ENCODE measurements around the gene CACHD1.
A peak's percentile ranks its signal among the peaks of the same experiment; 100 is the strongest.

The CACHD1 gene

DNA sequence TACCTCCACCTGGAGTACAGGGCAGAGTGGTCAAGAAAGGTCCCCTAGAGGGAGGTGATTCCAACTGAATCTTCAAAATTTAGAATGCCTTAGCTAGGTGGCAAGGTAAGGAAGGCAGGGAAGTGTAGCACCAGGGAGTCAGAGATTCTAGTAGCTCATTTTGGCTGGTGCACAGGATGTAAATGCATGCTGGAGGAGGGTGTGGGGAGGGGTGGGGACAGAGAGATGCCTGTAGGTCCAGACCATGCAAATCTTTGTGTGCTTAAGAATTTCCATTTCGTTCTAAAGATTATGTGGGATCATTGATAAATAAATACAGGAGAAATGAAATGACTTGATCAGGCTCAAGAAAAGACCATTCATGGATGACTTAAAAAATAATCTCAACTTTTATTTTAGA is 11.0 kb upstream of the CACHD1 start:
- no peaks in the 10 kb centered on the region for H3K27me3 ChIP-seq (ENCODE audit: low read depth)
- in situ Hi-C loops (cut with MboI; ENCODE audit: low sequenced_read_pairs): no loop called here
- H3K9me3 ChIP-seq: no peaks in the 10 kb centered on the region
- no peak overlapping the region for H3K4me3 ChIP-seq
- no peaks in the 10 kb centered on the region for H3K36me3 ChIP-seq (replicated peaks)
- H3K4me1 ChIP-seq: no peaks in the 10 kb centered on the region
- no peak for DNase-seq (ENCODE audit: low spot score in 2 of 2)

DNA sequence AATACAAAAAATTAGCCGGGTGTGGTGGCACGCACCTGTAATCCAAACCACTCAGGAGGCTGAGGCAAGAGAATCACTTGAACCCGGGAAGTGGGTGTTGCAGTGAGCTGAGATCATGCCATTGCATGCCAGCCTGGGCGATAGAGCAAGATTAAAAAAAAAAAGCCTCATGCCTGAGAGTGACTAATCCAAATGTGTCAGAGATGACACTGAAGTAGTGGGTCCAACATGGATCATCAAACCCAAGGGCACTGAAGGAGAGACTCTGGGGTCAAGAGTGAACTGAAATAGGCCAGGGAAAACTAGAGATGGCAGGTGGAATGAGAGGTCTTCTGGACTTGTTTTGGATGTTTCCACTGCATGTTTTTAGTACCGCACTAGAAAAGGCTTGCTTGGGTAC is 10.2 kb upstream of the CACHD1 start:
- no peaks in the 10 kb centered on the region for H3K4me1 ChIP-seq
- H3K27me3 ChIP-seq (ENCODE audit: low read depth): no peaks in the 10 kb centered on the region
- no peaks in the 10 kb centered on the region for H3K36me3 ChIP-seq (replicated peaks)
- no peak for DNase-seq (ENCODE audit: low spot score in 2 of 2)
- no peaks in the 10 kb centered on the region for H3K9me3 ChIP-seq
- no peak overlapping the region for H3K4me3 ChIP-seq
- in situ Hi-C loops (cut with MboI; ENCODE audit: low sequenced_read_pairs): no loop called here

DNA sequence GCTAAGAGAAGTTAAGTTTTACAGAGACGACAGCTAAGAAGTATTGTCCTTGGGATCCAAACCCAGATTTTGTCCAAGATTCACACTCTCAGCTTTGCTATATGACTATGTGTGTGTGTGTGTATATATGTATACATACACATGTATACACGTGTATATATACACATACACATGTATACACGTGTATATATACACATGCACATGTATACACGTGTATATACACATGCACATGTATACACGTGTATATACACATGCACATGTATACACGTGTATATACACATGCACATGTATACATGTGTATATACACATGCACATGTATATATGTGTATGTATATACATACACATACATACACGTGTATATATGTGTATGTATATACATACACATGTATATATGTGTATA is 3.9 kb upstream of the CACHD1 start:
- in situ Hi-C loops (cut with MboI; ENCODE audit: low sequenced_read_pairs): no loop called here

DNA sequence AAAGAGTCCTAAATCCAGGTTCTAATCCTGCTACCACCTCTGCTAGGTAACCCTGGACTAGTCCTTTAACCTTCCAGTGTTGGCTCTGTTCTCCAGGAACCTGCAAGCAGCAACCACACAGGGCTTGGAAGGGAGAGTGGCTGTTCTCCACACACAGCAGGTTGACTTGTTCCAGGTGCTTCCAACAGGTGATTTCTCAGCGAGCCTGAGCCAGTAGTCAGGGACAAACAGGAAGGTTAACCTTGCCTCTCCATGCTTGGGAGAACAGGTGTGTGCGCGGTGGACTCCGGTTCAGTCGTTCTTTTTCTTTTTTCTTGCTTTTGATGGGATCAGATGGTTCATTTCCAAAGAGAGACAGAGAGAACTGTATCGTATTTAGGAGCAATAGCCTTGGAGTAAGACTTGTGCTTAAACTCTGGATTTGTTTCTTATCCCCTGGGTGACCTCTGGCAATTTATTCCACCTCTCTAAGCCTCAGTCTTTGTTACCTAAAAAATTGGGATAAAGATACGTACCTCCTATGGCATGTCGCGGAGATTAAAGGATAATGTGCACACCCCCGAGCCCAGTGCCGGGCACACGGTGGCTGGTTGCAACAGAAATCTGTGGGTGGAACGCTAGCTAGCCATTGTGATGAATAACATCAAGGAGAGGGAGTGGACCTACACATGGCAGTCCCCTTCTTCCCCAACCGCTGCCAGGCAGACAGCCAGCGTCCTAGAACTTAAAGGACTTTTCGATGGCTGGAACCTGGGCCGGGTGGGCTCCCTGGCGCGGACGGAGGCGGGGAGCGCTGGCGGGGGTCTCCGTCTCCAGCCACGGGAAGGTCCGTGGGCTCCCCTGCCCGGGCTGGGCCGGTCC is 583 bp upstream of the CACHD1 start:
- no peaks in the 10 kb centered on the region for H3K9me3 ChIP-seq
- H3K4me3 ChIP-seq: peak overlapping the region; percentile 53
- no peaks in the 10 kb centered on the region for H3K36me3 ChIP-seq (replicated peaks)
- in situ Hi-C loops (cut with MboI; ENCODE audit: low sequenced_read_pairs): no loop called here
- peaks cover 18% of the 10 kb centered on the region for H3K4me1 ChIP-seq
- H3K27me3 ChIP-seq (ENCODE audit: low read depth): no peaks in the 10 kb centered on the region
- no peak for DNase-seq (ENCODE audit: low spot score in 2 of 2)

More for the DNA sequence above, 3.9 kb upstream of the CACHD1 start:
- Histone ChIP-seq H3K27me3 (ENCODE audit: low read depth) (no peaks in the 10 kb centered on the region), H3K4me3 (no peak overlapping the region), H3K36me3 (replicated peaks) (no peaks in the 10 kb centered on the region), H3K9me3 (no peaks in the 10 kb centered on the region), H3K4me1 (peaks cover 4% of the 10 kb centered on the region; the same call in 1 of the 2 replicates)
- DNase-seq (ENCODE audit: low spot score in 2 of 2): no peak

GRCh38 chr1:64470665-64471217 is 812 bp downstream of the CACHD1 start:
- in situ Hi-C loops (cut with MboI; ENCODE audit: low sequenced_read_pairs): no loop called here
- peak; percentile 41 to 56 for DNase-seq (ENCODE audit: low spot score in 2 of 2)
- H3K4me3 ChIP-seq: peak overlapping the region; percentile 53
- no peaks in the 10 kb centered on the region for H3K9me3 ChIP-seq
- no peaks in the 10 kb centered on the region for H3K27me3 ChIP-seq (ENCODE audit: low read depth)
- H3K4me1 ChIP-seq: peaks cover 21% of the 10 kb centered on the region
- no peaks in the 10 kb centered on the region for H3K36me3 ChIP-seq (replicated peaks)

DNA sequence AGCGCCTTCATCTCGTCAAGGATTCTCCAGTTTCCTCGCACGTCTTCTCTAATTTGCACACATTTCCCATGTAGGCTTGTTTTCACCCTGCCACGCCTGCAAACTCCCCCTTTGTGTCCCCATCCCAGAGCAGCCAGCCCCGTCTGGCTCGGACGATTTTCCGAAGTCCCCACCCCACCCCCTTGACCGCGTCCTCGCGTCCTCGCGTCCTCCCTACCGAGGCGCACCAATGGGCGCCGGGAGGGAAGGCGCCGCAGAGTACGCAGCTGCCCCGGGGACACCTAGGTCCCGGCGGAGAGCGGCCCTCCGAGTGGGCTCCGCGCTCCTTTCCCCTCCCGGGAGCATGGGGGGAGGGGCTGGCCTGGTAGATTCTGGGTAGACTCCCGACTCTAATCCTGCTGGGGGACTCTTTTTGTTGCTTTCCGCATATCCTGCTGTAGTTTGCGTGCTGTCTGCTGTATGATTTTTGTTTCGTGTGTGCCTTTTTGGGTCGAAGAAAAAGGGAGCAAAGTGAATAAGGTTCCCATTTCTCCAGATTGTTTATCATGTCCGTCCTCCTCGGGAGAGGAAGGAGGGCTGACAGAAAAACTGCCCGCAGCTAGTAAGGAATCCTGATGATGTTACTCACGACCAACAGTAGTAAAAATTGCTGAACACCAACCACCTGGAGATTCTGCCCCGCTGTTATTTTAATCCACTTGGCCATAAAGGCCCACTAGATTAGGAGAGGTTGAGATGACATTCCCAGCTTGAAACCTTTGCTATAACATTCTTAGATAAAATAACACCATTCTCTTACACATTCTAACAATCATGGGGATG is 1.5 kb downstream of the CACHD1 start:
- H3K36me3 ChIP-seq (replicated peaks): no peaks in the 10 kb centered on the region
- H3K27me3 ChIP-seq (ENCODE audit: low read depth): no peaks in the 10 kb centered on the region
- in situ Hi-C loops (cut with MboI; ENCODE audit: low sequenced_read_pairs): no loop called here
- no peaks in the 10 kb centered on the region for H3K9me3 ChIP-seq
- DNase-seq (ENCODE audit: low spot score in 2 of 2): peak; percentile 39 to 82
- H3K4me1 ChIP-seq: peaks cover 21% of the 10 kb centered on the region
- H3K4me3 ChIP-seq: peak overlapping the region; percentile 53

- peaks cover 21% of the 10 kb centered on the region for H3K4me1 ChIP-seq
- peak overlapping the region; percentile 53 for H3K4me3 ChIP-seq
- in situ Hi-C loops (cut with MboI; ENCODE audit: low sequenced_read_pairs): no loop called here
- no peaks in the 10 kb centered on the region for H3K27me3 ChIP-seq (ENCODE audit: low read depth)
- no peaks in the 10 kb centered on the region for H3K9me3 ChIP-seq
- H3K36me3 ChIP-seq (replicated peaks): no peaks in the 10 kb centered on the region
- DNase-seq (ENCODE audit: low spot score in 2 of 2): no peak
Observed at GRCh38 chr1:64472040-64472376, 2.1 kb downstream of the CACHD1 start.

GRCh38 chr1:64472805-64473204 is 2.9 kb downstream of the CACHD1 start:
- peaks cover 21% of the 10 kb centered on the region for H3K4me1 ChIP-seq
- no peaks in the 10 kb centered on the region for H3K27me3 ChIP-seq (ENCODE audit: low read depth)
- no peaks in the 10 kb centered on the region for H3K36me3 ChIP-seq (replicated peaks)
- peak overlapping the region; percentile 53 for H3K4me3 ChIP-seq
- in situ Hi-C loops (cut with MboI; ENCODE audit: low sequenced_read_pairs): no loop called here
- DNase-seq (ENCODE audit: low spot score in 2 of 2): peak; percentile 70 to 87
- no peaks in the 10 kb centered on the region for H3K9me3 ChIP-seq

- H3K4me1 ChIP-seq: peaks cover 21% of the 10 kb centered on the region
- no peaks in the 10 kb centered on the region for H3K9me3 ChIP-seq
- peak overlapping the region; percentile 53 for H3K4me3 ChIP-seq
- H3K36me3 ChIP-seq (replicated peaks): no peaks in the 10 kb centered on the region
- DNase-seq (ENCODE audit: low spot score in 2 of 2): peak; percentile 13 to 63
- no peaks in the 10 kb centered on the region for H3K27me3 ChIP-seq (ENCODE audit: low read depth)
- in situ Hi-C loops (cut with MboI; ENCODE audit: low sequenced_read_pairs): no loop called here
Observed at GRCh38 chr1:64473367-64473766, 3.4 kb downstream of the CACHD1 start.

DNA sequence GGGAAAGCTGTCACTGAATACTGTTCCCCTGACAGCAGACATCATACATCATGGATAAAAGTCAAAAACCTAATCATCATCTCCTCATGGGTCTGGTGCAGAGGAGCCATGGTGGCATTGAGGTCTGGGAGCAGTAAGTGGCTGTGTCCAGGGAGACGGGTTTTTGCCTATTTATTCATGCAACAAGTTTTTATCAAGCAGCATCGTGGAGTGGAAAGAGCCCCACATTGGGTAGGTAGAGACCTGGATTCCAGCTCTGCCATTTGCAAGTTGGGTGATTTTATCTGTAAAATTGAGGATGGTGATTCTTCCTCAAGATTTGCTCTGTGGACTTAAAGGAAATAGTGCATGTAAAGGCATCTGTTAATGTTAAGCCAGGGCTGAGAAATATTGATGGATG is 4.2 kb downstream of the CACHD1 start:
- no peaks in the 10 kb centered on the region for H3K9me3 ChIP-seq
- in situ Hi-C loops (cut with MboI; ENCODE audit: low sequenced_read_pairs): no loop called here
- H3K4me3 ChIP-seq: no peak overlapping the region
- H3K36me3 ChIP-seq (replicated peaks): no peaks in the 10 kb centered on the region
- no peak for DNase-seq (ENCODE audit: low spot score in 2 of 2)
- no peaks in the 10 kb centered on the region for H3K27me3 ChIP-seq (ENCODE audit: low read depth)
- peaks cover 21% of the 10 kb centered on the region for H3K4me1 ChIP-seq

DNA sequence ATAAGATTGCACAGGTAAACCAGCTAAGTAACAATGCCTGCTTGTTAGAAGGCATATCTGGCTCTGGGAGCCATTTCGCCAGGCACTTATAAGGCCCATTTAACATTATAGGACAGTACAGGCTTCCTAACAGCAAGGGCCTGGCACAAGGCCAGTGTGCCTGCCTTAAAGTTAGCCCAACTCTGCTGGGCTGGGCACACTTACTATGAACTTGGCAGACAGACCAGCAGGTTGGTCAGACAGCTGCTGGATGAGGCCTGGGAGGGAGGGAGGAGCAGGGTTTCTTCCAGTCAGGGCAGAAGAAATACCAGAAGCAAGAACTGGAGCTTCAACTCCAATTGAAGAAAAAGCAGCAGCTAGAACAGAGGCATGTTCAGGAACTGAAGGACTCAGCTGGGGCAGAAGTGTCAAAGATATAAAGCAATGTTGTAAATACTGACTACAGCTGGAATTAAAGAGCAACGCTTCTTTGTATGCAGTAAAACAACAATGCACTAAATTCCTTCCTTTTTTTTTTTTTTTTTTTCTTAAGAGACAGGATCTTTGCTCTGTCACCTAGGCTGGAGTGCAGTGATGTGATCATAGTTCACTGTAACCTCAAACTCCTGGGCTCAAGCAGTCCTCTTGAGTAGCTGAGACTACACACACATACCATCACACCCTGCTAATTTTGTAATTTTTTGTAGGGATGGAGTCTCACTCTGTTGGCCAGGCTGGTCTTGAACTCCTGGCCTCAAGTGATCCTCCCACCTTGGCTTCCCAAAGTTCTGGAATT is 4.9 kb downstream of the CACHD1 start:
- DNase-seq (ENCODE audit: low spot score in 2 of 2): peak in 1 of 2 experiments; percentile 12
- Histone ChIP-seq H3K27me3 (ENCODE audit: low read depth) (no peaks in the 10 kb centered on the region), H3K4me3 (no peak overlapping the region), H3K9me3 (no peaks in the 10 kb centered on the region), H3K4me1 (peaks cover 17% of the 10 kb centered on the region), H3K36me3 (replicated peaks) (no peaks in the 10 kb centered on the region)
- in situ Hi-C loops (cut with MboI; ENCODE audit: low sequenced_read_pairs): no loop called here

DNA sequence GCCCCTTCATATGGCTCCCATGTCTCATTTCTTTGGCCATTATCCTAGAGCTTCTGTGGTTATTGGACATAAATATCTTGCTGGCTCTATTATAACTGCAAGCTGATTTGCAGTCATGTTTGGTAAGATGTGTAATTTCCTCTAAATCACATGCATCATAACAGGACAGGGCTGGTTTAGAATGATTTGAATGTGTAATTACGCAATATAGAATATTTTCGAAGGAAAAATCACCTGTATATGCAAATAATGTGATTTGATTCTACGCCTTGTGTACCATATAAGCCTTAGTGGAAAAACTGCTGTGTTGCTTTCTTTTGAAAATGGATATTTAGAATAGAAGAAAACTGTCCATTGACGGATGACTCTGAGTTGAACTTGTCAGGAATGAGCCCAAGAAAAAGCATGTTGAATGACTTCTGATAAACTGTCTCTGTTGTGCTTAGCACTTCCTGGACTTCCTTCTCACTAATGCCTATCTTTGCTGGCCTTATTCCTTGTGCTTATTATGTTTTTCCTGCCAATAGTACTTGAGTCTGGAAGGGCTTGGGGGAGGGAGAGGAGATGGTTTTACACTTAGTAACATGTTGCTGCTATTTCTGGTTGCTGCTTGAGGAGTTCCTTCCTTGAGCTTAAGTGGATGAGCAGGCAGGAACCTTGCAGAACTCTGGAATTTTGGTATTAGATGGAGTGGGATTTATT is 6.5 kb downstream of the CACHD1 start:
- no peaks in the 10 kb centered on the region for H3K36me3 ChIP-seq (replicated peaks)
- peaks cover 17% of the 10 kb centered on the region for H3K4me1 ChIP-seq
- H3K9me3 ChIP-seq: no peaks in the 10 kb centered on the region
- H3K27me3 ChIP-seq (ENCODE audit: low read depth): no peaks in the 10 kb centered on the region
- in situ Hi-C loops (cut with MboI; ENCODE audit: low sequenced_read_pairs): no loop called here
- DNase-seq (ENCODE audit: low spot score in 2 of 2): no peak
- H3K4me3 ChIP-seq: no peak overlapping the region
